ENCODE results near the gene CARMIL1.

DNA sequence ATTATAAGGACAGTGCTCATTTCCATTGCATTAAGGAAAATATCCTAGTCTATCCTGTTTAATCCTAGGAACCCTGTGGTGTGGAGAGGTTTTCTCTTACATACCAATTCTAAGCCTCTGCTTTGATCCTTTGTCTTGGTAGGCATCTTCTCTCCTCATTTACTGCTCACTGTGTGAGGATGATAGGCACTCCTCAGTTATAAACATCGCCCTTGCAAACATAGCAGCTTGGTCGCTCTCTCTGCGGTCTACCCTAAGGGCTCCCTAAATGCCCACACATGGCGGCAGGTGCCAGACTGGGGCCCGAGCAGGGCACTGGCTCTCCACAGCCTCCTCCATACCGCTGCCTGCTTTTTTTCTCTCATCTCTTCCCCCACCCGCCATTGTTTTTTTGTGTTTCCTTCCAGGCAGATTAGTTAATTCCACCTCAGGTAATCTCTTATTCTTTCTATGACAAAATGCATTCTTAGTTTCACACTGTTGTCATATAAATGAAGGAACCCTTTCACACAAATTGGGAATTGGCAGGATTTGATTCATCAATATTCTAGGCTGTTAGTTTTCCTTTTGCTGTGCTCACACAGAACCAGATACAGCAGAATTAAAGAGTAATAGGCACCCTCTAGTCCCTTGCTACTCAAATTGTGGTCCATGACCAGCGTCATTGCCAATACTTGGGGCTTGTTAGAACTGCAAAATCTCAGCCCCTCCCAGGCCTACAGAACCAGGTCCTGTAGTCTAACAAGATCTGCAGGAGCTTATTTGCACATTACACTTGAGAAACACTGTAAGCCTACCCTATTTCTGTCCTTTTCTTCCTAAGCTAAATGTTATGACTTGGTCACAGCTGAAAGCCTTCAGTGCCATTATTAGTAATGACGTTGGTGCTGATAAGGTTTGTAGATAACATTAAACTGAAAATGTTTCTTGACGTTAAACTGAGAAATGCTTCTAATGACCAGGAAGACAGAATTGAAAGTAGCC, 36.3 kb downstream of the CARMIL1 start:
- TF ChIP-seq, protein P1, sequence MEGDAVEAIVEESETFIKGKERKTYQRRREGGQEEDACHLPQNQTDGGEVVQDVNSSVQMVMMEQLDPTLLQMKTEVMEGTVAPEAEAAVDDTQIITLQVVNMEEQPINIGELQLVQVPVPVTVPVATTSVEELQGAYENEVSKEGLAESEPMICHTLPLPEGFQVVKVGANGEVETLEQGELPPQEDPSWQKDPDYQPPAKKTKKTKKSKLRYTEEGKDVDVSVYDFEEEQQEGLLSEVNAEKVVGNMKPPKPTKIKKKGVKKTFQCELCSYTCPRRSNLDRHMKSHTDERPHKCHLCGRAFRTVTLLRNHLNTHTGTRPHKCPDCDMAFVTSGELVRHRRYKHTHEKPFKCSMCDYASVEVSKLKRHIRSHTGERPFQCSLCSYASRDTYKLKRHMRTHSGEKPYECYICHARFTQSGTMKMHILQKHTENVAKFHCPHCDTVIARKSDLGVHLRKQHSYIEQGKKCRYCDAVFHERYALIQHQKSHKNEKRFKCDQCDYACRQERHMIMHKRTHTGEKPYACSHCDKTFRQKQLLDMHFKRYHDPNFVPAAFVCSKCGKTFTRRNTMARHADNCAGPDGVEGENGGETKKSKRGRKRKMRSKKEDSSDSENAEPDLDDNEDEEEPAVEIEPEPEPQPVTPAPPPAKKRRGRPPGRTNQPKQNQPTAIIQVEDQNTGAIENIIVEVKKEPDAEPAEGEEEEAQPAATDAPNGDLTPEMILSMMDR (IDR thresholded peaks at IDR 0.05), result no peak
- TF ChIP-seq POLR2A (IDR thresholded peaks at IDR 0.05), result no peak

Measured in heart left ventricle (tissue), 13 donors.